ENCODE data around the gene TMEM183A.

TMEM183A gene, protein sequence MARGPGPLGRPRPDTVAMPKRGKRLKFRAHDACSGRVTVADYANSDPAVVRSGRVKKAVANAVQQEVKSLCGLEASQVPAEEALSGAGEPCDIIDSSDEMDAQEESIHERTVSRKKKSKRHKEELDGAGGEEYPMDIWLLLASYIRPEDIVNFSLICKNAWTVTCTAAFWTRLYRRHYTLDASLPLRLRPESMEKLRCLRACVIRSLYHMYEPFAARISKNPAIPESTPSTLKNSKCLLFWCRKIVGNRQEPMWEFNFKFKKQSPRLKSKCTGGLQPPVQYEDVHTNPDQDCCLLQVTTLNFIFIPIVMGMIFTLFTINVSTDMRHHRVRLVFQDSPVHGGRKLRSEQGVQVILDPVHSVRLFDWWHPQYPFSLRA

GRCh38 chr1:203006948-203007871, at the start of gene TMEM183A:
Gene TMEM183A, plus strand, starts transcription at chr1:203007374. Its CDS starts 92 bp downstream, at chr1:203007466.
- Mint-ChIP-seq H3K36me3 (ENCODE audit: low read depth) (peaks cover 23% of the 10 kb centered on the region), H3K4me3 (peak within 1 kb of the TSS; percentile 96), H3K27me3 (no peaks in the 10 kb centered on the region), H3K27ac (peak within 1 kb of the TSS; percentile 93), H3K9me3 (no peaks in the 10 kb centered on the region), H3K4me1 (ENCODE audit: low read depth) (peaks cover 34% of the 10 kb centered on the region)

DNA sequence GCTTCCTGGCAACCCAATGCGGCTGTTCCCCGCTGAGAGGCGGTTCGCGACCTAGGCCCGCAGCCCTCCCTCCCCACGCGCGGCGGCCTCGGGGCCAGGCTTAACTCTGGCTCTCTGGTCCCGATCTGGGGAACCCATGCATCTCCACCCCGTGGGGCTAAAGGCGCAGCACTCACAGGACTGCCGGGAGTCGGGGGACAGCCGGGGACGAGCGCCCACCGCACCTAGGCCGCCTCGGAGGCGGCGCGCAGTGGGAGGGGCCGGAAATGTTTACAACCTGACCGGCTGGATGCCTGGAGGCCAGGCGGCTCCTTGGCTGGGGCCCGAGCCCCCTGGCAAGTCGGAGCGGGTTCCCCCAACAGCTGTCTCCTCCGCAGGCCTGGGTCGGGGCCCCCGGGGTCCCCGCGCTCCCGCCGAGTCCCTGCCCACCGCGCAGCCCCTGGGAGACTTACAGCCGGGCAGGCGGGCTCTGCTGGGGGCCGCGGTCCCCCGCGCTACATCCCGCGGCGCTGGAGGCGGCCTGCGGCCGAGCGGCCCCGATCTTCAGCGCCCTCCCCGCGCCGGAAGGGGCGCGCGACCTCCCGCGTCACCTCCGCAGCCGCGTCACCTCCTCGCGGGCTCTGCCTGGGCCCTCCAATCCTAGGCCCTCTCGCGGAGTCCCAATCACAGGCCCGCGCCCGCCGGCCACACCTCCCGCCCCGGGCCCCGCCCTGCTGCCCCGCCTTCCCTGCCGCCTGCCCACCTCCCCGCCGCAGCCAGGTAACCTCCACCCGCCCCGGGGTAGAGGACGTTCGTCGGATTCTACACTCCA, 49.2 kb upstream of the TMEM183A start, which contains the start of gene ADIPOR1:
TSS of gene ADIPOR1 (minus strand) at position 580 of the 811 bp plus-strand sequence. CDS start 7,242 bp downstream, outside the sequence.
- peak within 1 kb of the TSS; percentile 75 for H3K27ac Mint-ChIP-seq
- H3K27me3 Mint-ChIP-seq = no peaks in the 10 kb centered on the region
- peak within 1 kb of the TSS; percentile 87 for H3K4me3 Mint-ChIP-seq
- no peaks in the 10 kb centered on the region for H3K9me3 Mint-ChIP-seq
- H3K36me3 Mint-ChIP-seq (ENCODE audit: low read depth) = peaks cover 7% of the 10 kb centered on the region
- H3K4me1 Mint-ChIP-seq (ENCODE audit: low read depth) = peaks cover 41% of the 10 kb centered on the region

- Mint-ChIP-seq H3K27ac (peak overlapping the region; percentile 75), H3K9me3 (no peaks in the 10 kb centered on the region), H3K36me3 (ENCODE audit: low read depth) (peaks cover 6% of the 10 kb centered on the region), H3K4me1 (ENCODE audit: low read depth) (peaks cover 34% of the 10 kb centered on the region), H3K27me3 (no peaks in the 10 kb centered on the region), H3K4me3 (peak overlapping the region; percentile 87)
These were observed 48.5 kb upstream of the TMEM183A start for GRCh38 chr1:202958544-202959275.

GRCh38 chr1:202959276-202959620, 47.9 kb upstream of the TMEM183A start:
- H3K4me3 Mint-ChIP-seq = no peak overlapping the region
- H3K27ac Mint-ChIP-seq = no peak overlapping the region
- H3K36me3 Mint-ChIP-seq (ENCODE audit: low read depth) = peaks cover 6% of the 10 kb centered on the region
- H3K4me1 Mint-ChIP-seq (ENCODE audit: low read depth) = peaks cover 29% of the 10 kb centered on the region
- no peaks in the 10 kb centered on the region for H3K9me3 Mint-ChIP-seq
- H3K27me3 Mint-ChIP-seq = no peaks in the 10 kb centered on the region

DNA sequence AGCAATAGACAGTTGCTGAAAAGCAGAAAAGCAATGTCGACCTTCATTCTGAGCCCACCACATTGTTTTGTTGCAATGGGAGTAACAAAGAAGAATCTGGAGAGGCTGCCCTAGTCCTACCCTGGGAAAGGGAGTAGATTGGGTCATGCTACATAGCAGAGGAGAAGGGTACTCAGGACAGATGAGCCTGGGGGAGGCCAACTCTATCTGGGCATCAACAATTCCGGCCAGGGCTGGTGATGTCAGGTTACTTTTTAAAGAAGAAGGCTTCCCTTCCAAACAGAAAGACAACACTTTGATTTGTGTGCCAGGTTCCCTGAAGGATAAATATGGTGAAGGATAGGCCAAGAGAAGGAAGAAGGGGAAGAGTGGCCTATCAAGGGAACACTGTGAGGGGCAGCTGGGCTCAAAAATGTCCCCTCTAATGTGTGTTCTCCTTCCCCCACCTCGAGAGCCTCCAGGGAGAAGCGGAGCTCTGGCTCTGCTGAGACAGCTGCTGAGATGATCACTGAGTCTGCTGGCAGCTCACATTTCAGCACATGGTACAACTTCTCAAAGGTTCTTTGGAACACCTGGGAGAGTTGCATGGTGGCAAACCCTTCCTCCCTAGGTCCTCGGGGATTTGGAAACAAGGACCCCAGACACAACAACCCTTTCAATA, 45.8 kb upstream of the TMEM183A start:
- Mint-ChIP-seq H3K27me3 (no peaks in the 10 kb centered on the region), H3K36me3 (ENCODE audit: low read depth) (peaks cover 4% of the 10 kb centered on the region), H3K4me3 (no peak overlapping the region), H3K27ac (no peak overlapping the region), H3K9me3 (no peaks in the 10 kb centered on the region), H3K4me1 (ENCODE audit: low read depth) (peaks cover 25% of the 10 kb centered on the region)

- Mint-ChIP-seq H3K4me3 (no peak overlapping the region), H3K9me3 (no peaks in the 10 kb centered on the region), H3K27ac (no peak overlapping the region), H3K27me3 (no peaks in the 10 kb centered on the region), H3K4me1 (ENCODE audit: low read depth) (peaks cover 25% of the 10 kb centered on the region), H3K36me3 (ENCODE audit: low read depth) (peaks cover 4% of the 10 kb centered on the region)
These were observed 42.3 kb upstream of the TMEM183A start for GRCh38 chr1:202964791-202965410.

- Mint-ChIP-seq H3K36me3 (ENCODE audit: low read depth) (peaks cover 4% of the 10 kb centered on the region), H3K9me3 (no peaks in the 10 kb centered on the region), H3K27ac (no peak overlapping the region), H3K4me1 (ENCODE audit: low read depth) (peaks cover 25% of the 10 kb centered on the region), H3K4me3 (peak overlapping the region; percentile 77), H3K27me3 (no peaks in the 10 kb centered on the region)
These were observed 41.8 kb upstream of the TMEM183A start for GRCh38 chr1:202965422-202965821.

DNA sequence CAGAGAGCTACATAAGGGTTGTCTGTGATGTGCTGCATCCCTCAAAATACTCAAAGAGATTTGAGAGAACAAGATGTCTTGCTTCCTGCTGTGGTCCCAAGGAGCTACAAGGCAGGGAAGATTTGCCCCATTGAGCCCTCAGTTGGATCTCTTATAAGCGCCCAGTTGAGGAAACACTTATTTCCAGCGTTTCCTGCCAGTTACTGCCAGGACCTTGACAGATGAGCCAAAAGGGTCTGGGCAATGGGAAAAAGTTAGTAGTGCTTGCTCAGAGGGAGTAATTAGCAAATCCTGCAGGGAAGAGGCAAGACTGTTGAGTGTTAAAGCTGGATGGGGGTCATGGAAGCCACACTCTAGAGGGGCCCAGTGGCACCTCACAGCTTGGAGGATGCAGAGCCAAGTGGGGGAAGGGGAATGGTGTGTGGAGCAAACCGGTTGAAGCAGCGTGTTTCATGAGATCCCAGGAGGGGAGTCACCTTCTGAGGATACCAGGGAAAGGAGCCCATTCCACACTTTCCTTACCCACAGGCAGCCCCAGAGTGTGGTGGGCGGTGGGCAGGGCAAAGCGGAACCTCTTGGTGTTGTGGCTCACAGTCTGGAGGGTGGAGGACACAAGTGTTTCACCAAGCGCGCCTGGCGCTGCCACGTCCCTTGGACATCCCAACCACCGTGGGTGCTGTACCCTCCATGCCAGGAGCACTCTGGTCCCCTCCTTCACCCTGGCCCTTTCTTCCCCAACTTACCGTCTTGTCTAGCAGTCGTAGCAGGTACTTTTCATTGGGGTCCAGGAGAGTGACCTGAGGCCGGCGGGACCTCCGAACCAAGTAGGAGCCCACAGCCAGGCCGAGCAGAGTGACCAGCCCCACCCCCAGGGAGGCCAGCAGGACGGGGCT, 40.9 kb upstream of the TMEM183A start:
- peak overlapping the region; percentile 77 for H3K4me3 Mint-ChIP-seq
- peaks cover 4% of the 10 kb centered on the region for H3K36me3 Mint-ChIP-seq (ENCODE audit: low read depth)

DNA sequence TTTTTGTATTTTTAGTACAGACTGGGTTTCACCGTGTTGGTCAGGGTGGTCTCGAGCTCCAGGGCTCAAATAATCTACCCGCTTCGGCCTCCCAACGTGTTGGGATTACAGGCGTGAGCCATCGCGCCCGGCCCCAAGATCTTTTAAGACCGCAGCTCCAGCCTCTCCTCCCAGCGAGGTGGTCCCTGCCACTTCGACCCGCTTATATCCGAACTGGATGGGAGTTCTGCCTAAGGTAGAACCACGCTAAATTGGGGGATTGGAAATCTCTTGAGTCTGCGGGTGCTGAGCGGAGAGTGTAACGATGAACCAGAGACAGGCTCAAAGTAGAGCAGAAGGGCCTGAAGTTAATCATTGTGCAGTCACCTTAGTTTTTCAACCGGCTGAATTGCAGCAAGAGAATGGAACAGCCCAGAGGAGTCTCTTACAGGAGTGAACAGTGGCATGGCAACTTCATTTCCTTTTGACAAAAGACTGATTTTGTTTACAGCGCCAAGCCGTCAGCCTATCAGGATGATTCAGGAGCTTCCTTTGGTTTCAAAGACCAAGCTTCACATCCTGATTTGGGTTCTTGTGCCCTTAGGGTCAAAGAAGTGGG, 39.4 kb upstream of the TMEM183A start:
- H3K27ac Mint-ChIP-seq = peak overlapping the region; percentile 82
- H3K27me3 Mint-ChIP-seq = no peaks in the 10 kb centered on the region
- H3K9me3 Mint-ChIP-seq = no peaks in the 10 kb centered on the region
- H3K36me3 Mint-ChIP-seq (ENCODE audit: low read depth) = peaks cover 4% of the 10 kb centered on the region
- peak overlapping the region; percentile 88 for H3K4me3 Mint-ChIP-seq
- peaks cover 25% of the 10 kb centered on the region for H3K4me1 Mint-ChIP-seq (ENCODE audit: low read depth)

More for the DNA sequence above, 40.9 kb upstream of the TMEM183A start:
- Mint-ChIP-seq H3K4me1 (ENCODE audit: low read depth) (peaks cover 25% of the 10 kb centered on the region), H3K9me3 (no peaks in the 10 kb centered on the region), H3K27me3 (no peaks in the 10 kb centered on the region), H3K27ac (no peak overlapping the region)

GRCh38 chr1:202968351-202968750, 38.8 kb upstream of the TMEM183A start:
- peaks cover 4% of the 10 kb centered on the region for H3K36me3 Mint-ChIP-seq (ENCODE audit: low read depth)
- H3K9me3 Mint-ChIP-seq = no peaks in the 10 kb centered on the region
- H3K27ac Mint-ChIP-seq = no peak overlapping the region
- H3K27me3 Mint-ChIP-seq = no peaks in the 10 kb centered on the region
- peaks cover 25% of the 10 kb centered on the region for H3K4me1 Mint-ChIP-seq (ENCODE audit: low read depth)
- peak overlapping the region; percentile 88 for H3K4me3 Mint-ChIP-seq

GRCh38 chr1:202968895-202969295, 38.3 kb upstream of the TMEM183A start:
- H3K4me1 Mint-ChIP-seq (ENCODE audit: low read depth) = peaks cover 25% of the 10 kb centered on the region
- no peak overlapping the region for H3K27ac Mint-ChIP-seq
- H3K27me3 Mint-ChIP-seq = no peaks in the 10 kb centered on the region
- peak overlapping the region; percentile 22 for H3K4me3 Mint-ChIP-seq
- peaks cover 4% of the 10 kb centered on the region for H3K36me3 Mint-ChIP-seq (ENCODE audit: low read depth)
- H3K9me3 Mint-ChIP-seq = no peaks in the 10 kb centered on the region

DNA sequence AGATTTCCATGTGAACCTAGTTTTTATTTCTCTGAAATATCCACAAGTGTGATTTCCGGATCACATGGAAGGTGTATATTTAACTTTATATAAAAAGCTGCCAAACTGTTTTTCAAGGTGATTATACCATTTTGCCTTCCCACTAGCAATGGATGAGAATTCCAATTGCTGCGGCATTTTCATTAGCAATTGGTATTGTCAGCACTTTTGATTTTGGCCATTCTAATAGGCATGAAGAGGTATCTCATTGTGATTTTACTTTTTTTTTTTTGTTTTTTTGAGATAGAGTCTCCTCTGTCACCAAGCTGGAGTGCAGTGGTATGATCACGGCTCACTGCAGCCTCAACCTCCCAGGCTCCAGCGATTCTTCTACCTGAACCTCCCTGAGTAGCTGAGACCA, 35.1 kb upstream of the TMEM183A start:
- H3K9me3 Mint-ChIP-seq = no peaks in the 10 kb centered on the region
- H3K27me3 Mint-ChIP-seq = no peaks in the 10 kb centered on the region
- H3K4me1 Mint-ChIP-seq (ENCODE audit: low read depth) = peaks cover 19% of the 10 kb centered on the region
- no peak overlapping the region for H3K27ac Mint-ChIP-seq
- H3K4me3 Mint-ChIP-seq = no peak overlapping the region
- H3K36me3 Mint-ChIP-seq (ENCODE audit: low read depth) = no peaks in the 10 kb centered on the region

All from stimulated activated naive CD8-positive, alpha-beta T cell treated with anti-CD3 and anti-CD28 coated beads, Interleukin-15, Interleukin-2, amounts not matched to agents 100 ng/mL and 50 ng/mL, for 24 hours (primary cell).